Activated CD4-positive, alpha-beta memory T cell treated with anti-CD3 and anti-CD28 coated beads, Interleukin-2, amount 10 ng/mL, durations not matched to agents 7 days and 5 days (primary cell): ENCODE data around the gene STRC. TPM values are rescaled to one million over a fixed set of nuclear protein-coding genes. Genes with fewer than 3 reads are reported as not detected.
"Not testable (repeated sequence)": the region's sequence is repeated elsewhere in the genome, so short reads cannot be mapped to it uniquely, and the experiment has no call there.

Source experiments
- CTCF ChIA-PET: fragments of 350-600 bp; sonication (Branson Sonifier 250); formaldehyde crosslinking; loops from one replicate; lab custom pipeline; 2021; ENCODE audit warnings: antibody characterized with exemption, inconsistent platforms; lab: Charles Lee
- POLR2A ChIA-PET: fragments of 350-600 bp; sonication (Branson Sonifier 250); formaldehyde crosslinking; loops from one replicate; lab custom pipeline; 2021; ENCODE audit warnings: antibody characterized with exemption; lab: Charles Lee
- DNase-seq: peaks from one replicate; pipeline ENCODE4 v3.0.0-alpha.2; 2020
- H3K27ac Mint-ChIP-seq: one replicate; pipeline ENCODE4 v1.8.0; 2021; ENCODE audit warnings: mild to moderate bottlenecking, mixed read lengths
- H3K27me3 Mint-ChIP-seq: one replicate; pipeline ENCODE4 v1.8.0; 2021; ENCODE audit warnings: mixed read lengths
- H3K36me3 Mint-ChIP-seq: one replicate; pipeline ENCODE4 v1.8.0; 2021; ENCODE audit warnings: low read depth, mixed read lengths
- H3K4me1 Mint-ChIP-seq: one replicate; pipeline ENCODE4 v1.8.0; 2021; ENCODE audit warnings: mixed read lengths
- H3K4me3 Mint-ChIP-seq: one replicate; pipeline ENCODE4 v1.8.0; 2021; ENCODE audit warnings: mild to moderate bottlenecking, mixed read lengths
- H3K9me3 Mint-ChIP-seq: one replicate; pipeline ENCODE4 v1.8.0; 2021; ENCODE audit warnings: mixed read lengths
- total RNA-seq, 2 experiments: library from RNA; stranded (reverse); gene quantifications; one replicate each; pipeline ENCODE4 v1.2.3, GENCODE V29; 2021

STRC gene
- total RNA-seq, 2 experiments from 2014 or later: 0.45 to 0.75 TPM

DNA sequence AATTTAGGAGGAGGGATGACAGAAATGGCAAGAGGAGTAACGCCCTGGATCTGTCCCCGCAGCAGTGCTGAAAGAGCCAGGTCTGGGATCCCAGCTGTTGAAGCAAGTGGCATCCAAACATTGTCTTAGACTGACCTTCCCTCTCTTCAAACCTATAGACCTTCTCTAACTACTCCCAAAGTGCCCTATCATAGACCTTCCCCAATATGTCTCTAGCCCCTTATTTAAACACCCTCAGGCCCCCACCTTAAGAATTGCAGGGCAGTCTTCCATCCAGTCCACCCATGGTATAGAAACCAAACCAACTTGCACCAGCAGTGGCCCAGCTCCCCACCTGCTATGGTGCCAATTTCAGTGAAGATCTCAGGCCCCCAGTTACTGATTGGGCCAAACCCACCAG, 18.4 kb downstream of the STRC start:
- H3K4me1 Mint-ChIP-seq, POLR2A ChIA-PET, H3K9me3 Mint-ChIP-seq, DNase-seq, CTCF ChIA-PET, H3K4me3 Mint-ChIP-seq, H3K36me3 Mint-ChIP-seq, H3K27ac Mint-ChIP-seq: not testable (repeated sequence)
- peaks cover 33% of the 10 kb centered on the region for H3K27me3 Mint-ChIP-seq

DNA sequence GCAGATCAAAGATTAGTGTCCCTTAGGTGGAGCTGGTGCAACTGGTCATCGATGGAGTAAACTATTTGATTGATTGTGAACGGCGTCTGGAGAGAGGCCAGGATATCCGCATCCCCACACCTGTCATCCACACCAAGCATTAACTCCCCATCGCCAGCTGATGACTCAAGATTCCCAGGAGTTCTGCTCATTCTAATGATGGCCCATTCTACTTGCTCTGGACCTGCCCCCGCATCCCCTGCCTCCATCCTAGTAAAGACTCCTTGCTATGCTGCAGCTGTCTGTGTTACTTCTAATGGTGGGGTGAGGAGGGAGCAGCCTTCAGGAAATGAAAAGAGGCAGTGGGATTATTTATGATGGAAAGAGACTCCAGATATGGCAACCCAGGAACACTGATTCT, 19.5 kb downstream of the STRC start:
- H3K27ac Mint-ChIP-seq, POLR2A ChIA-PET, CTCF ChIA-PET, H3K4me3 Mint-ChIP-seq, H3K36me3 Mint-ChIP-seq, DNase-seq, H3K9me3 Mint-ChIP-seq, H3K4me1 Mint-ChIP-seq: not testable (repeated sequence)
- H3K27me3 Mint-ChIP-seq: peaks cover 31% of the 10 kb centered on the region

DNA sequence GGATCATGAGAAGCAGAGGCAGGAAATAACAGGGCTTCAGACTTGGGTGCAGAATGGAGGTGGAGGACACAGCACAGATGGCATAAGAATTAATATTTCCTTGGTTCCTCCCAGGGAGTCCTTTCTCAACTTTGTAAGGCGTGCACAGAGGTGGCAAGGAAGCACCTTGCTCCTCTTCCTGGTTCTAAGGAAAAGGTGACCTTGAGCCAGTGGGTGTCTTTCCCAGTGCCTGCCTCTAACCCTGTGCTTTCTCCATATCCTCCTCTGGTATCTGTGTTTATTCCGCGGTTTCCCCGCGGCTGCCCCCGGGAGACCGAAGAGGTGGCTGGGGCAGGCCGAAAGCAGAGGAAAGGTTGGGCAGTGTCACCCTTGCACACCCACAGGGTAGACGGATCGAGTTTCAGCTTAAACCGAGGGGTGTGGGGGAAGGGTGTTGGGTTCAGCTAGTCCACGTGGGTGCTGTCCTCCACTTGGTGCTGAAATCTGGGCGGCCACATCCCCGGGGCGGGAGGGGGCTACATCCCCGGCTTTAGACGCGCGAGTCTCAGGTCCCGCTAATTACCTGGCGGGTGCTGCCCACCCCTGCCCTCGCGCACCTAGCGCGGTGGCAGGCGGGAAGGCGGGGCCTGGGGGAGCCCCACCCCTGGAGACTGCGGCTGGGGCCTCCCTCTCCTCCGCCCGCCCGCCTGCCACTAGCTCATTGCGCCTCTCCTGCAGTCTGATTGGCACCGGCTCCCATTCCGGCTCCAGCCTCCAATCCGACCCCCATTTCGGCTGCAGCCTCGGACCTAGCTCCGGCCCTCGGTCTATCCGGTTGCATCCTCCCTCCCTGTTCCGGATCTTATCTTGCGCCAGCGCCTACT, 25.0 kb downstream of the STRC start, which contains the start of gene CKMT1B:
TSS of gene CKMT1B (plus strand) at position 700 of the 863 bp plus-strand sequence. CDS start 192 bp downstream, outside the sequence.
- H3K27ac Mint-ChIP-seq, CTCF ChIA-PET, H3K36me3 Mint-ChIP-seq, H3K4me3 Mint-ChIP-seq, DNase-seq, H3K4me1 Mint-ChIP-seq, H3K9me3 Mint-ChIP-seq, POLR2A ChIA-PET: not testable (repeated sequence)
- H3K27me3 Mint-ChIP-seq: peaks cover 15% of the 10 kb centered on the region

GRCh38 chr15:43592841-43593240, 25.8 kb downstream of the STRC start:
- H3K36me3 Mint-ChIP-seq, DNase-seq, H3K4me1 Mint-ChIP-seq, CTCF ChIA-PET, POLR2A ChIA-PET, H3K9me3 Mint-ChIP-seq, H3K27ac Mint-ChIP-seq, H3K4me3 Mint-ChIP-seq: not testable (repeated sequence)
- peaks cover 13% of the 10 kb centered on the region for H3K27me3 Mint-ChIP-seq

GRCh38 chr15:43589778-43590466, 28.7 kb downstream of the STRC start, which contains the start of gene PPIP5K1:
TSS of gene PPIP5K1 (minus strand) at chr15:43590208. CDS start at chr15:43584504, 5,704 bp downstream.
- H3K4me1 Mint-ChIP-seq, H3K27ac Mint-ChIP-seq, H3K9me3 Mint-ChIP-seq, CTCF ChIA-PET, H3K27me3 Mint-ChIP-seq, H3K4me3 Mint-ChIP-seq, POLR2A ChIA-PET, H3K36me3 Mint-ChIP-seq, DNase-seq: not testable (repeated sequence)

GRCh38 chr15:43574607-43575006, 44.0 kb downstream of the STRC start:
- DNase-seq, H3K27ac Mint-ChIP-seq, H3K9me3 Mint-ChIP-seq, H3K4me1 Mint-ChIP-seq, H3K27me3 Mint-ChIP-seq, H3K36me3 Mint-ChIP-seq, POLR2A ChIA-PET, H3K4me3 Mint-ChIP-seq, CTCF ChIA-PET: not testable (repeated sequence)

GRCh38 chr15:43566615-43567014, 52.0 kb downstream of the STRC start:
- CTCF ChIA-PET, H3K4me1 Mint-ChIP-seq, H3K9me3 Mint-ChIP-seq, POLR2A ChIA-PET, DNase-seq, H3K27me3 Mint-ChIP-seq, H3K27ac Mint-ChIP-seq, H3K4me3 Mint-ChIP-seq, H3K36me3 Mint-ChIP-seq: not testable (repeated sequence)

GRCh38 chr15:43563793-43564192, 54.8 kb downstream of the STRC start:
- H3K4me3 Mint-ChIP-seq, H3K36me3 Mint-ChIP-seq, DNase-seq, H3K4me1 Mint-ChIP-seq, H3K27me3 Mint-ChIP-seq, H3K27ac Mint-ChIP-seq, CTCF ChIA-PET, POLR2A ChIA-PET, H3K9me3 Mint-ChIP-seq: not testable (repeated sequence)

DNA sequence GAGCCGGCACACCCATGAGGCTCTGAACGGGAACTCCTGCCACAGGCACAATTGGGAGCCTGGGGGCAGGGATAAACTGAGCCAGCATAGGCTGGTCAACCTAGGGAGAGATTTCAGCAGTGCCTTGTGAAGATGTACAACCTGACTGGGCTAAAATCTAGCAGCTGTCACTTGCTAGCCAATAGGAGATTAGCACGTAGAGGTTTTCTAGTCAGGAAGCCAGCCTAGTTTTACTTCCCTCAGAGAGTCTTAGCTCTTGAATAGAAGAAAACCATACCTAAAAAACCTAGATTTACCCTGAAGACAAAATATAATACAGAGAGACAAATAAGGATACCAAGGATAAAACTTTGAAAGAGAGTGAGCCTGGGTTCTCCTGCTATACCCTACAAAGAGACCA, 55.8 kb downstream of the STRC start:
- CTCF ChIA-PET, H3K4me3 Mint-ChIP-seq, H3K27ac Mint-ChIP-seq, POLR2A ChIA-PET, H3K9me3 Mint-ChIP-seq, H3K36me3 Mint-ChIP-seq, H3K4me1 Mint-ChIP-seq, DNase-seq, H3K27me3 Mint-ChIP-seq: not testable (repeated sequence)

- Mint-ChIP-seq H3K4me3 (no peak overlapping the region), H3K27ac (no peak overlapping the region), H3K27me3 (no peaks in the 10 kb centered on the region), H3K4me1 (no peaks in the 10 kb centered on the region), H3K36me3 (peaks cover 2% of the 10 kb centered on the region), H3K9me3 (no peaks in the 10 kb centered on the region)
- POLR2A ChIA-PET: no interaction called here
- CTCF ChIA-PET: no interaction called here
- no peak for DNase-seq
These were observed 65.6 kb downstream of the STRC start for GRCh38 chr15:43552986-43553385.

- H3K4me3 Mint-ChIP-seq: no peak overlapping the region
- no peak for DNase-seq
- ChIA-PET POLR2A (no interaction called here), CTCF (interaction anchor here (0.6 kb wide), 1 partner anchor 209 kb away, joined by 3 read pairs; no protein-coding TSS in a partner anchor)
- H3K9me3 Mint-ChIP-seq: no peaks in the 10 kb centered on the region
- H3K27me3 Mint-ChIP-seq: no peaks in the 10 kb centered on the region
- no peaks in the 10 kb centered on the region for H3K4me1 Mint-ChIP-seq
- H3K27ac Mint-ChIP-seq: no peak overlapping the region
- peaks cover 8% of the 10 kb centered on the region for H3K36me3 Mint-ChIP-seq
These were observed 66.3 kb downstream of the STRC start for GRCh38 chr15:43552256-43552655.

- no peak for DNase-seq
- no peaks in the 10 kb centered on the region for H3K27me3 Mint-ChIP-seq
- ChIA-PET CTCF (no interaction called here), POLR2A (no interaction called here)
- no peak overlapping the region for H3K27ac Mint-ChIP-seq
- no peaks in the 10 kb centered on the region for H3K9me3 Mint-ChIP-seq
- no peak overlapping the region for H3K4me3 Mint-ChIP-seq
- peaks cover 9% of the 10 kb centered on the region for H3K36me3 Mint-ChIP-seq
- H3K4me1 Mint-ChIP-seq: no peaks in the 10 kb centered on the region
These were observed 67.9 kb downstream of the STRC start for GRCh38 chr15:43550527-43551363.
